NCI-H2081 (cell line): ENCODE results near the gene PAX8.
"Not testable (repeated sequence)": the region's sequence is repeated elsewhere in the genome, so short reads cannot be mapped to it uniquely, and the experiment has no call there.

ENCODE experiments used
- DNase-seq, 2 experiments: peaks; one replicate each; lab custom pipeline; 2025; lab: John Stamatoyannopoulos, UW

The PAX8 gene

DNA sequence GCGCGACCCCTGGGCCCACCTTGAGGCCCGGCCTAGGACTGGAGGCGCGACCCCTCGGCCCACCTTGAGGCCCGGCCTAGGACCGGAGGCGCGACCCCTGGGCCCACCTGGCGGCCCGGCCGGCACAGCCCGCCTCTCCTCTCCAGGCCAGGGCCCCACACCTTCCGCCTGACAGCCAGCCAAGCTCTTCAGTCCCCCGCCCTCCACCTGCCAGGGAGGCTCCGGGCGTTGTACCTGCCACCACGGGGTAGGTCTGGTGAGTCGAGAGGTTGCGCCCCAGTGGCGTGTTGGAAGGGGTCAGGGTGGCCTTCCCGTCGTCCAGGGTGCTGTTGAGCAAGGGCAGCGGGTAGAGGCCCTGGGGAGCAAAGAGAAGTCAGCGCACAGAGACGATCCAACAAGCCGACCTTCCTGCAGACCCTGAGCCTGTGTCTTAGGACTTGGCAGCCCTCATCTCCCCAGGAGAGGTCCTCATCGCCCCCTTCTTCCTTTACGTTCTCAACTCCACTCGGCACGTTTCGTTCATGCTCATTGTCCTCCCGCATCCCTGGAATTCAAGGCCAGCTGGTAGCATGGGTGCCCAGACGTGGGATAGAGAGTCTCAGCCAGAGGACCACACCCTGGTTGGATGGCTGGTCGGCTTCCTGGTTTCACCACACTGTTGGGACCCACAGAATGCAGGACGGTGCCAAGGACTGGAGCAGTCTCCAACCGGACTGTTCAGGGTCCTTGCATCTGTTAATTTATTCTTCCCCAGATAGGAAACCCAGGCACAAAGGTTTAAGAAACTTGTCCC is 42.2 kb downstream of the PAX8 start:
- no peak for DNase-seq

DNA sequence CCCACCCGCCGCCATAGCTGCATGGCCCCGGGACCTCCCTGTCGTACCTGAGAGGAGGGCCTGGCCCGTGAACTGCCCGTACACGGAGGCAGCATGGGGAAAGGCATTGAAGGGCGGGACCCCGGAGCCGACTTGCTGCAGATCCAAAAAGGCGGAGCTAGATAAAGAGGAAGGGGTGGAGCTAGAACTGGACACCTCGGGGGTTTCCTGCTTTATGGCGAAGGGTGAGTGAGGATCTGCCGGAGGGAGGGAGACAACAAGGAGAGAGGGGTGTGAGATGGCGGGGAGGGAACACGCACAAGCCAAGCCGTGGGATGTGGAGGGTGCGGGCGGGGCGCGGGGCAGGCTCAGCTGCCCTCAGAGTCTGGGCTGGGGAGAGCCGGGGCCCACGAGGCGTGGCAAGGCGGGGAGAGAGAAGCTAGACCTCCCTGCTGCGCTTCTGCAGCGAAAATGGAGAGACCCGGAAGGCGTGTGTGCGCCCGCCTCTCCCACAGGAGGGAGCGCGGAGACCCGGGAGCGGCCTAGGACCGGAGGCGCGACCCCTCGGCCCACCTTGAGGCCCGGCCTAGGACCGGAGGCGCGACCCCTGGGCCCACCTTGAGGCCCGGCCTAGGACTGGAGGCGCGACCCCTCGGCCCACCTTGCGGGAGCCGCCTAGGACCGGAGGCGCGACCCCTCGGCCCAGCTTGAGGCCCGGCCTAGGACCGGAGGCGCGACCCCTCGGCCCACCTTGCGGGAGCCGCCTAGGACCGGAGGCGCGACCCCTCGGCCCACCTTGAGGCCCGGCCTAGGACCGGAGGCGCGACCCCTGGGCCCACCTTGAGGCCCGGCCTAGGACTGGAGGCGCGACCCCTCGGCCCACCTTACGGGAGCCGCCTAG is 43.1 kb downstream of the PAX8 start:
- not testable (repeated sequence) for DNase-seq

GRCh38 chr2:113234721-113235346 is 43.9 kb downstream of the PAX8 start:
- DNase-seq: no peak

DNA sequence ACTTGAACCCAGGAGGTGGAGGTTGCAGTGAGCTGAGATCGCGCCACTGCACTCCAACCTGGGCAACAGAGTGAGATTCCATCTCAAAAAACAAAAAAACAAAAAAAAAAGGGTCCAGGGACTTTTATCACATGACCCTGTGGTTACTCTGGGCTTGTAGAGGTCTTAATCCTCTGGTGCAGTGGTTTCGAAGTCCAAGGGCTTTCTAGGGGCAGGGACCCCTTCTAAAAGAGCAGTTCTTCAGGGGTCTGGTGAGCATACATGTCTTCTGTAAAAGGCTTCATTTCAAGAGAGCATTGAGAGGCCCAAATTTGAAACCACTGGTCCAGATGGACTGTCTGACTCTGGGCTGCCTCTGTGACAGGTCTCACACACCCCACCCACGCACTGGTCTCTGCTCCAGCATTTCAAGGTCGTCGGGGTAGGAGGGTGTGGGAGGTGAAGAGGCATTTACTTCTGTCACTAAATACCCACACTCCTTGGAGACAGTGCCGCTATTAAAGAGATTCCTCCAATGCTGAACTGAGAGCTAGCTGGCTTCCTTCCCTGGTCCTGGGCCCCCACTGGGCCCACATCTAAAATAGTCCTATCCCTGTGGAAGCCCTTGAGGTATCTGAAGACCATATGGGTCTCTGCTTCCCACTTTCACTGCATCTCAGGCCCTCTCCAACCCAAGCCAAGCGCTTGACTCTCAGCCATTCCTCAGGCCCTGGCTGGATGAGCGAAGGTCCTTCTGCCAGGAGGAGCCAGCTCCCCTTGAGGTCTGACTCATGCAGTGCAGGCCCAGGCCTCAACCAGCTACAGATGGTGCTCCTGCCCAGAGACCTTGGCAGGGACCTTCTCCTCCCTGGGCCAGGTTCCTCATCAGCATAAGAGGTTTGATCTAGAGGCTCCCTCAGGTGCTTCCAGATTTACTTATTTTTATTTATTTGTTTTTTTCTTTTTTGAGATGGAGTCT is 44.8 kb downstream of the PAX8 start:
- no peak for DNase-seq

DNA sequence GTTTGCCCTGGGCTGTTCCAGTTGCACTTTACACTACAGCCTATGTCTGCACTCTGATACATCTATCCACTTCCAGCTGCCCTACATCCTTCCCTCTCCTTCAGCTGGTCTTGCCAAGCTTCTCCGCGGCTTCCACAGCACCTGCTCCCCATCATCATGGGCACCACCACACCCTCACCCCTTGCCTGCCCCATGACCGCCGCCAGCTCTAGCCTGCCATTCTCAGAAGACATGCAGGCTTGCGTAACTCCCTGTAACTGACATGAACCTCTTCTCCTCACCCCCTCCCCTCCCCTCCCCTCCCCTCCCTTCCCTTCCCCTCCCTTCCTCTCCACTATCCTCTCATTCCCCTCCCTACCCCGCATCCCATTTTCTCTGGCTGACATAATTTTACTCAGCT is 46.0 kb downstream of the PAX8 start:
- DNase-seq: no peak

DNA sequence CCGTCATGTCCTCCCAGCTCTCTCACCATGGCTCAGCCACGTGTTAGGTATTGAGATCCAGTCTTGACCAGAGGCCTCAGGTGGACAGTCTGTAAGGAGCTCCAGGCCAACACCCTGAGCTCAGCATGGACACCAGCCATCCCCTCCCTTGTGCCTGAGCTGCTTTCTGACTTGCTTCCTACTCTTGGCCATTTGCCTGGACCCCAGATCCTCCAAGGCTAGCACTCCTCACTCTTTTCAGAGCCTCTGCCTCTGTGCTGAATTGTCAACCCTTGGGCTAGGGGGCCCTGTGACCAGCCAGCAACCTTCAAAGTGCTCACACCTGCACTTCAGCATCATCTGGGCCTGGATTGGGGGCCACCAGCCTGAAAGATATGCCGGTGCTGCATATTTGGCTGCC is 46.6 kb downstream of the PAX8 start:
- DNase-seq: no peak

DNA sequence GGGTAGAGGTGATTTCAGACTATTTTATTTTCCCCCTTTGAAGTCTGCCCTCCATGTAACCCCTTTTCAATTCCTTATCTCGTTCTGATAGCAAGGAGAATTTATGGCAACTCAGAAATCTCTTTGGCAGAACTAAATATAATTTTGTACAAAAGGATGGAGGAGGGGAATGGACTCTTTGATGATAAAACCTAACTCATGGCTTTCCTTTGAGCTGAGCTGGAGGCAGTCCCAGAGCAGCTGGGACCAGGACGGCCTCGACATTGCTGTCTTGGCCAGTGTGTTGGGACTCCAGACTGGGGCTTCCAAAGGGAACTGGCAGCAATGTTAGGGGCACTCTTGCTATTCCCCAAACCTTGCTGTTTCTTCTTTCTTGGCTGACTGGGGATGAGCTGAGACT is 47.7 kb downstream of the PAX8 start:
- no peak for DNase-seq

- DNase-seq: no peak
Measured at GRCh38 chr2:113230531-113230930, 48.2 kb downstream of the PAX8 start.

DNA sequence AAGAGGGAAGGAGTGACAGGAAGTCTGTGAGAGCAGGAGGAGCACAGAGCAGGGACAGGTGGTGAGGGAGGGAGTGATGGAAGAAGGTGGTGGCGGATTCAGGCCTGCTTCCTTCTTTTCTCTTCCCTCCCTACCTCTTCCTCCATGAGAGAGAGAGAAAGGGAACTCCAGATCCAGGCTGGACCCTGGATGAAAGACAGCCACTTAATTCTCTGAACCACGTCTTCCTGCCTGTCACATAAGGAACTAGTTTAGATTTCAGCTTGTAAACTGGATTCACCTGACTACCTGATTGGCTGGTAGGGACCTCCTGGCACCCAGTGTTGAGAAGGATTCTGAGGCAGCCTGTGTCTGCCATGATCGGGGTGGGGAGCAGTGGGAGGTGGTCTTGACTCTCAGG is 48.9 kb downstream of the PAX8 start:
- DNase-seq: peak in 1 of 2 experiments; percentile 42

DNA sequence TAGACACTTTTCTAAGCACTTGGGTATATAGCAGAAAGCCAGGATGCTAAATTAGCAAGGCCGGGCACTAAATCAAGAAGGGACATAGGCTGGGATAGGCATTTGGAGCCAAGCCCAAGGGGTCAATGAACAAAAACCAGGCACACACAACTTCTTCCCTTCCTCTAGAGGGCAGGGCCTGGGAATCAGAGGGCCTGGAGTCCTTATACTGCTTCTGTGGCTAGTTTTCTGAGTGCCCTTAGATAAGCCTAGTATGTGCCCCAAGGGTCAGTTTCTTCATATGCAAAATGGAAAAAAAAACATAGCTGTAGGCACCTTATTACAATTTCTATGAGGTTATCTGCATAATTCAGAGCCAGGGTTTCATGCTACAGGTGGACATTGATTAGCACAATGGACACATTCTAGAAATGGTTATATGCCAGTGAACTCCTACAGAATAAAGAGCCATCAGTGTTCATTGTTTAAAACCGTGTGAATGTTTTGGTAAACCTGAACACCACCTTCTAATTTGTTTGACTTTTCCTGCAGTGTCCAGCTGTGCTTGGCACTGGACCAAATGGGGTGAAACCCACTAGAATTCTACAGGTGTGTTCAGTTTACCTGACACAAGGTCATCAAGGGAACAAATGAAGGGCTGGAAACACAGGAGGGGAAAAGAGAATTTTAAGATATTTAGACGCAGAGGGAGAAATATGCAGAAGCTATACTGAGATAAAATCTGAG is 49.6 kb downstream of the PAX8 start:
- DNase-seq: peak; percentile 29 to 70

DNA sequence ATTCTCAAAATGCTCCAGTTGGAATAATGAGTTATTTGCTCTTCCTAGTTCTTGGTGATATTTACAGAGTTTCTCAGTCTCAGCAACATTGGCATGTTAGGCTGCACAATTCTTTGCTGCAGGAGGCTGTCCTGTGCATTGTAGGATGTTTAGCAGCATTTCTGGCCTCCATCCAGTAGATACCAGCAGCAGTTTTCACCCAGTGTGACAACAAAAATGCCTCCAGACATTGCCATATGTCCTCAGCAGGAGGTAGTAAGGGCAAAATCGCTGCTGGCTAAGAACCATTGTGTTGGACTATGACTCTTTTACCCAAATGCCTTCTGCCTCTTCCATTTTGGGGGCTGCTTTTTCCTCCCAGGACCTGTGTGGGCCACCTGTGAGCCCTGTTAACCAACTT is 50.4 kb downstream of the PAX8 start:
- no peak for DNase-seq

DNA sequence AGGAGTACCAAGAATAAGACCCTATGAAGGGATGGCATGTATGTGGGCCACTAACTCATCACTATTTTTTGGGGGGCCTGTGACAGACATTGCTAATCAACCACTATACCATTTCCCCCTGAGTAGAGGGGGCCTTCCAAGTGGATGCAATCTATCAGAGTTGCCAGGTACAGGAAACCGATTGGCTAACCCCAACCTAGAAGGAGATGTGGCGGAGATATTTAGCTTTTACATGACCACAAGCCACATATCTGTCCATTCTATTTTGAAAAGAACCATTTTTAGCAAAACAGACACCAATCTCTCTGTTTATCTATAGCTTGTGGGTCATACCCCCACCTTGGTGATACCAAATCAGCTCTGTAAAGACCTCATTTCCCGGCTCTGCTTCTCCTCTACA is 51.0 kb downstream of the PAX8 start:
- no peak for DNase-seq

- no peak for DNase-seq
Measured at GRCh38 chr2:113227290-113227689, 51.4 kb downstream of the PAX8 start.

DNA sequence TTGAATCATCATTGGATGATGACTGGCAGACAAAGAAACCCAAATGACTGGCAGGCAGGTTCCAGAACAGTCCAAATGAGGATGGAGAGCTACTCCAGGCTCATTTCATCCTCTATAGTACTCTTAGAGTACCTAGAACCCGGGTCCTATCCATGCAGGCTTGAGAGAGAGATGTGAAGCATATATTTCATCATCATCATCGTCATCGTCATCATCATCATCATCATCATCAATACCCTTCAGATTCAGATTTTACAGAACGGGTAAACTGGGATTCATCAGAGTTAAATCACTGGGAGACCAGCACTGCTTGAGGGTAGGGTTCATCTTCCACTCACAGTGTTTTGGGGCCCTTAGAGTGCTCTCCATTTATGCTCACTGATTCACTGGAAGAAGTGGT is 52.3 kb downstream of the PAX8 start:
- no peak for DNase-seq

DNA sequence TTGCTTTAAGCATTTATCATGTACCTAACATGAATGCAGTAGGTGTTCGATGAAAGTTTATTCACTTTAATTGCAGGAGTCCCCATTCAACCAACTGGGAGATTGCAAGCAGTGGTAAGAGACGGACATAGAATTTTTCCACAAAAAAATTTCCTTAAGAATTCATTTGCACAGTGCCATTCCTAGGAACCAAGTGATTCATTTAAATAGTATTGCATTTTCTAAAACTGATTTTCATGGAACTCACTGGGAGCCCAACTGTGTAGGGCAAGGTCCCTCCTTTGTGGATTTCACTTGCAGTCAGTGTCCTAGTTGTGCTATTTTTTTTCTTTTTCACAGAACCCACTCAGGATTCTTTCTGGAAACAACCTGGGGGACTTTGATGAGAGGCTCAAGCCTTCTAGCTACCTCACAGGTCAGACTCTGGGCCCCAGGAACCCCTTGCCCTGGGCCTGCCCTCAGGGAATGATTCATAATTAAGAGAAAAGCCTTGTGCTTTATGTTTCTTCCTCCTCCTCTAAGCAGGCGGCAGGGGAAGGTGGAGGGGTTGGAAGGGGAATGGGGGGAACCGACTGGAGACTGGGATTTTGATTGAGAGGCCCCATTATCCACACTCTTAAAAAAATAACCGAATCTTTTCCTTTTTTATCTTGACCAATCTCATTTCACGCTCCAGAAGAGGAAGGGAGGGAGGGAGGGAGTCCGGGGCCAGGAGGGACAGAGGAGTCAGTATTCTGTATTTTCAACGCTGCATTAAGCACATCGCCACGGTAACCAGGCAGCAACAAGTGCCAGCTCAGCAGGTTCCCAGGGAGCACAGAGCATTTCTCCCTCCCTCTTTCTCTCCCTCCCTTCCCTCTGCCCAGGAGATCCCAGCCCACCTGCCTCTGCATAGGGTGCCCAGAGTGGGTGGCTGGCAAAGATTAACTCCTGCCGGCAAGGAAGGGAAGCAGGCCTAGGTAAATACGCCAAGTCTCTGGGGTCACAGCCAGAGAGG is 53.2 kb downstream of the PAX8 start:
- peak; percentile 79 to 90 for DNase-seq

DNA sequence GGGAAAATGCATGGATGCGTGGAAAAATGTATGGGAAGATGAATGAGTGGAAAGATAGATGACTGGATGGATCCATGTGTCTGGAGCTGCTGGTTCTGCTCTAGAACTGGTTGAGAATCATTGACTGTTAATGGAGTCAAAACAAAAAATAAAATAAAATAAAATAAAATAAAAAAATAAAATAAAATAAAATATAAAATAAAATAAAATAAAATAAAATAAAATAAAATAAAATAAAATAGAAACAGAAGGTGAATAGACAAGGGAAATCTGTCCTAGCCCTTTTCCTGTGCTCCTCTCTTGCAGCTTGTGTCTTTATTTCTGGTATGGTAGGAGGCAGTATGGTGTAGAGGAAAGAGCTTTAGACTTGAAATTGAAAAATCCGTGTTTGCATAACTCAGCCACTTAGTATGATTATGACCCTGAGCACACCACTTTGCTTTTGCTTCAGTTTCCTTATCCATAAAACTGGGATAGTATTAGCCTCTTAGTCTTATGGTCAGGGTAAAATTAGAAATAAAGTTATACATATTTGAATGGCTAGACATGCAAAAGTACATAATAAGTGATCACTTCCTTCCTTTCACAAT is 54.0 kb downstream of the PAX8 start:
- DNase-seq: no peak

DNA sequence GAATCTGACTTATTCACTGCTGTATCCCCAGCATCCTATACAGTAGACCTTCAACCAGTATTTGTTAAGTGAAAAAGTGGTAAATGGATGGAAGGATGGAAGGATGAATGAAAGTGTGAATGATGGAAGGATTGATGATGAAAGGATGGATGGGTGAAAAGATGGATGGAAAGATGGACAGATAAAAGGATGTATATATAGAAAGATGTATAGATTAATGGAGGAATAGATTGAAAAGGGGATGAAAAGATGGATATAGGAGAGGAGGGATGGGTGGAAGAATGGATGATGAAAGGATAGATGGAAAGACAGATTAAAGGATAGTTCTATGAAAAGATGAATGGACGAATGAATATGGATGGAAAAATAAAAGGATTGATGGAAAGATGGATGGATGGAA is 54.9 kb downstream of the PAX8 start:
- DNase-seq: no peak

- no peak for DNase-seq
Measured at GRCh38 chr2:113221846-113222245, 56.9 kb downstream of the PAX8 start.

GRCh38 chr2:113220970-113221708 is 57.6 kb downstream of the PAX8 start:
- no peak for DNase-seq
